Neural progenitor cell (in vitro differentiated cells): ENCODE measurements around the gene OGDH. TPM values are rescaled to one million over a fixed set of nuclear protein-coding genes. Genes with fewer than 3 reads are reported as not detected.
"Not testable (repeated sequence)": the region's sequence is repeated elsewhere in the genome, so short reads cannot be mapped to it uniquely, and the experiment has no call there.

Experiments used
- DNase-seq: peaks from one replicate; pipeline ENCODE4 v3.0.0-alpha.2; 2016; ENCODE audit warnings: low spot score
- H2AFZ ChIP-seq: fragments of 200-600 bp; sonication (generic); replicated peaks from 2 replicates; pipeline ENCODE4 v1.6.1; 2016; ENCODE audit warnings: antibody characterized with exemption
- H3F3A ChIP-seq: fragments of 200-600 bp; sonication (generic); 2 replicates; pipeline ENCODE4 v1.6.1; 2016; ENCODE audit warnings: antibody characterized with exemption, low read depth
- H3K27ac ChIP-seq: fragments of 200-600 bp; sonication (generic); 2 replicates; pipeline ENCODE4 v1.5.1; 2016; ENCODE audit warnings: mild to moderate bottlenecking
- H3K27me3 ChIP-seq: fragments of 200-600 bp; sonication (generic); 2 replicates; pipeline ENCODE4 v1.6.1; 2016; ENCODE audit warnings: mild to moderate bottlenecking, moderate library complexity
- H3K36me3 ChIP-seq: fragments of 200-600 bp; sonication (generic); 2 replicates; pipeline ENCODE4 v1.5.1; 2016
- H3K4me1 ChIP-seq: fragments of 200-600 bp; sonication (generic); 2 replicates; pipeline ENCODE4 v1.6.1; 2016; ENCODE audit warnings: mixed run types
- H3K4me2 ChIP-seq: fragments of 200-600 bp; sonication (generic); 2 replicates; pipeline ENCODE4 v1.6.1; 2016
- H3K4me3 ChIP-seq: fragments of 200-600 bp; sonication (generic); 2 replicates; pipeline ENCODE4 v1.5.1; 2016
- H3K79me2 ChIP-seq: fragments of 200-600 bp; sonication (generic); 2 replicates; pipeline ENCODE4 v1.6.1; 2016; ENCODE audit warnings: low read depth
- H3K9ac ChIP-seq: fragments of 200-600 bp; sonication (generic); 2 replicates; pipeline ENCODE4 v1.6.1; 2016
- H3K9me3 ChIP-seq: fragments of 200-600 bp; sonication (generic); 2 replicates; pipeline ENCODE4 v1.5.1; 2016; ENCODE audit warnings: low read depth
- H4K20me1 ChIP-seq: fragments of 200-600 bp; sonication (generic); 2 replicates; pipeline ENCODE4 v1.6.1; 2016; ENCODE audit warnings: low read depth
- H3K27ac Mint-ChIP-seq: 3 replicates; pipeline ENCODE4 v1.8.0; 2021; ENCODE audit warnings: mixed read lengths
- H3K27me3 Mint-ChIP-seq: 2 replicates; pipeline ENCODE4 v1.8.0; 2022; ENCODE audit warnings: low read depth, mild to moderate bottlenecking, inconsistent platforms, moderate library complexity, mixed read lengths; ENCODE audit not compliant: insufficient read depth
- H3K36me3 Mint-ChIP-seq: 3 replicates; pipeline ENCODE4 v1.8.0; 2021; ENCODE audit warnings: mixed read lengths
- H3K4me1 Mint-ChIP-seq: 3 replicates; pipeline ENCODE4 v1.8.0; 2021; ENCODE audit warnings: mixed read lengths
- H3K4me3 Mint-ChIP-seq: 3 replicates; pipeline ENCODE4 v1.8.0; 2021; ENCODE audit warnings: mild to moderate bottlenecking, moderate library complexity, mixed read lengths
- H3K9me3 Mint-ChIP-seq: 3 replicates; pipeline ENCODE4 v1.8.0; 2020; ENCODE audit warnings: mixed read lengths
- EZH2 ChIP-seq: fragments of 200-600 bp; sonication (generic); IDR thresholded peaks from 2 replicates; pipeline ENCODE4 v1.6.1; 2017; ENCODE audit warnings: antibody characterized with exemption, mild to moderate bottlenecking, moderate library complexity
- EZH2phosphoT487 ChIP-seq: fragments of 200-600 bp; sonication (generic); IDR thresholded peaks from 2 replicates; pipeline ENCODE4 v1.6.1; 2017; ENCODE audit warnings: antibody characterized with exemption
- total RNA-seq: library from RNA; depleted of rRNA; stranded (reverse); fragments of >200 nt; gene quantifications from 2 replicates; pipeline ENCODE4 v1.2.3, GENCODE V29; 2015; ENCODE audit warnings: low replicate concordance
- TF ChIP-seq, protein P1 (sequence below): fragments of 200-600 bp; sonication (generic); IDR thresholded peaks from 2 replicates; pipeline ENCODE4 v1.5.1; 2017; ENCODE audit warnings: antibody characterized with exemption, mild to moderate bottlenecking

Gene OGDH
- total RNA-seq, 1 donor from 2014 or later: 25.2 TPM

DNA sequence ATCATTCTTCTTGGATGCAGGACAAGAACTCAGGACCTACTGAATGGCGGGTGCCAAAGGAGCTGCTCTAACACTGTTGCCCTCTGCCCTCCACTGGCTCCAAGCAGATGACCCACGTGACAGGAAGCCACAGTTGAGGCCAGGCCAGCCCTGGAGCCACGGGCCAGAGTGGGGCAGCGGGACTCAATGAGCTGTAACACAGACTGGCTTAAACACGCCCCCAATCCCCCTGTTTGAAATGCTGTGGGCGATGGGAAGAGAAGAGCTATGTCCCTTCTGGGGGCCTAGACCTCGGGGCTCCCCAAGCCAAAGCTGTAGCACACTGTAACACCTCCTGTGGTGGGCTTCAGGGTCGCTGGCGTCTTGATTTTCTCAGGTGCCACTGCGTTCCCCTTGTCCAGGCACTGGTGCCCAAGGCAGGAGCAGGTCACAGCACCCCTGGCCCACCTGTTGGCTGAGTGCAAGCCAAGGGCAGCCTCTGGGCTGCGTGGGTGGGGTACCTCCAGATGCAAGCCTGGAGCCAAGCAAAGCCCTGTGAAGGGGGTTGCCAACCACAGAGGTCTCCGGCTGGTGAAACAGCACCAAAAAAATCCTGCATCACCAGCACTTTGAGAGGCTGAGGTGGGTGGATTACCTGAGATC is 123.6 kb downstream of the OGDH start:
- no peak overlapping the region for H3K4me3 ChIP-seq
- H2AFZ ChIP-seq: no peak overlapping the region
- H3K36me3 ChIP-seq: no peaks in the 10 kb centered on the region
- H3K4me2 ChIP-seq: no peak overlapping the region
- Mint-ChIP-seq H3K4me3 (no peak overlapping the region), H3K36me3 (no peaks in the 10 kb centered on the region), H3K4me1 (no peaks in the 10 kb centered on the region), H3K27me3 (peaks cover 7% of the 10 kb centered on the region), H3K9me3 (peaks cover 3% of the 10 kb centered on the region), H3K27ac (no peak overlapping the region)
- H3K9me3 ChIP-seq: no peaks in the 10 kb centered on the region
- no peak for DNase-seq
- H3F3A ChIP-seq: no peaks in the 10 kb centered on the region
- H3K9ac ChIP-seq: no peak overlapping the region
- no peaks in the 10 kb centered on the region for H3K79me2 ChIP-seq
- TF ChIP-seq EZH2phosphoT487: no peak
- no peaks in the 10 kb centered on the region for H3K27me3 ChIP-seq
- H3K27ac ChIP-seq: no peak overlapping the region
- H4K20me1 ChIP-seq: no peaks in the 10 kb centered on the region
- H3K4me1 ChIP-seq: no peaks in the 10 kb centered on the region

DNA sequence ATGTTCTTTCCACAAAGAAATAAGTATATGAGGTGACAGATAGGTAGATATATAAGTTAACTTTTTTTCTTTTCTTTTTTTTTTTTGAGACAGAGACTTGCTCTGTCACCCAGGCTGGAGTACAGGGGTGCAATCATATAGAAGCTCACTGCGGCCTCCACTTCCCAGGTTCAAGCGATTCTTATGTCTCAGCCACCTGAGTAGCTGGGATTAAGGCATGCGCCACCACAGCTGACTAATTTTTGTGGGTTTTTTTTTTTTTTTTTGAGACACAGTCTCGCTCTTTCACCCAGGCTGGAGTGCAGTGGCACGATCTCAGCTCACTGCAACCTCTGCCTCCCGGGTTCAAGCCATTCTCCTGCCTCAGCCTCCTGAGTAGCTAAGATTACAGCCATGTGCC is 126.5 kb downstream of the OGDH start:
- H3K9me3 ChIP-seq, H3K36me3 ChIP-seq, H3K4me1 ChIP-seq, H3K79me2 ChIP-seq, H3K4me3 ChIP-seq, H3K27ac Mint-ChIP-seq, H3K9ac ChIP-seq, H3K4me1 Mint-ChIP-seq, H3K27ac ChIP-seq, DNase-seq, H2AFZ ChIP-seq, H3K27me3 ChIP-seq, H3K36me3 Mint-ChIP-seq, H3K9me3 Mint-ChIP-seq, H3K4me3 Mint-ChIP-seq, H3F3A ChIP-seq, H3K27me3 Mint-ChIP-seq, H3K4me2 ChIP-seq, H4K20me1 ChIP-seq: not testable (repeated sequence)

DNA sequence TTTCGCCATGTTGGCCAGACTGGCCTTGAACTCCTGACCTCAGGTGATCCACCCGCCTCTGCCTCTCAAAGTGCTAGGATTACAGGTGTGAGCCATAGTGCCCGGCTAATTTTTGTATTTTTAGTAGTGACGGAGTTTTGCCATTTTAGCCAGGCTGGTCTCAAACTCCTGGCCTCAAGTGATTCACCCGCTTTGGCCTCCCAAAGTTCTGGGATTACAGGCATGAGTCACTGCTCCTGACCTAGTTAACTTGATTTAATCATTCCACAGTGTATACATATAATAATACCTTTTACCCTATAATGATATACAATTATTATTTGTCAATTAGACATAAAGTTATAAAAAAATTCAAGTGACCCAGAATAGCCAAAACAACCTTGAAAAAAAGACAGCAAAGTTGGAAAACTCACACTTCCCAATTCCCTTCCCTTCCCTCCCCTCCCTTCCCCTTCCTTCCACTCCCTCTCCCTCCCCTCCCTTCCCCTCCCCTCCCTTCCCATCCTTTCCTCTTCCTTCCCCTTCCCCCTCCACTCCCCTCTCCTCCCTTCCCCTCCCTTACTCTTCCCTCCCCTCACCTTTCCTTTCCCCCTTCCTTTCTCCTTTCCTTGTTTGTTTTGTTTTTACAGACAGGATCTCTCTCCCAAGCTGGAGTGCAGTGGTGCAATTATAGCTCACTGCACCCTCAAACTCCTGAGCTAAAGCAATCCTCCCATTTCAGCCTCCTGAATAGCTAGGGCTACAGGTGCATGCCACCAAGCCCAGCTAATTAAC is 127.5 kb downstream of the OGDH start:
- Histone ChIP-seq H2AFZ (no peak overlapping the region), H3K79me2 (no peaks in the 10 kb centered on the region), H3K9ac (no peak overlapping the region), H3K27ac (no peak overlapping the region), H4K20me1 (no peaks in the 10 kb centered on the region), H3K27me3 (no peaks in the 10 kb centered on the region), H3K9me3 (no peaks in the 10 kb centered on the region), H3F3A (no peaks in the 10 kb centered on the region), H3K4me3 (no peak overlapping the region), H3K4me1 (no peaks in the 10 kb centered on the region), H3K36me3 (no peaks in the 10 kb centered on the region), H3K4me2 (no peak overlapping the region)
- Mint-ChIP-seq H3K36me3 (no peaks in the 10 kb centered on the region), H3K4me3 (no peak overlapping the region), H3K4me1 (no peaks in the 10 kb centered on the region), H3K9me3 (peaks cover 3% of the 10 kb centered on the region), H3K27ac (no peak overlapping the region), H3K27me3 (peaks cover 2% of the 10 kb centered on the region)
- TF ChIP-seq EZH2 (no peak), EZH2phosphoT487 (no peak)
- TF ChIP-seq, protein P1, sequence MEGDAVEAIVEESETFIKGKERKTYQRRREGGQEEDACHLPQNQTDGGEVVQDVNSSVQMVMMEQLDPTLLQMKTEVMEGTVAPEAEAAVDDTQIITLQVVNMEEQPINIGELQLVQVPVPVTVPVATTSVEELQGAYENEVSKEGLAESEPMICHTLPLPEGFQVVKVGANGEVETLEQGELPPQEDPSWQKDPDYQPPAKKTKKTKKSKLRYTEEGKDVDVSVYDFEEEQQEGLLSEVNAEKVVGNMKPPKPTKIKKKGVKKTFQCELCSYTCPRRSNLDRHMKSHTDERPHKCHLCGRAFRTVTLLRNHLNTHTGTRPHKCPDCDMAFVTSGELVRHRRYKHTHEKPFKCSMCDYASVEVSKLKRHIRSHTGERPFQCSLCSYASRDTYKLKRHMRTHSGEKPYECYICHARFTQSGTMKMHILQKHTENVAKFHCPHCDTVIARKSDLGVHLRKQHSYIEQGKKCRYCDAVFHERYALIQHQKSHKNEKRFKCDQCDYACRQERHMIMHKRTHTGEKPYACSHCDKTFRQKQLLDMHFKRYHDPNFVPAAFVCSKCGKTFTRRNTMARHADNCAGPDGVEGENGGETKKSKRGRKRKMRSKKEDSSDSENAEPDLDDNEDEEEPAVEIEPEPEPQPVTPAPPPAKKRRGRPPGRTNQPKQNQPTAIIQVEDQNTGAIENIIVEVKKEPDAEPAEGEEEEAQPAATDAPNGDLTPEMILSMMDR: no peak
- DNase-seq: no peak

DNA sequence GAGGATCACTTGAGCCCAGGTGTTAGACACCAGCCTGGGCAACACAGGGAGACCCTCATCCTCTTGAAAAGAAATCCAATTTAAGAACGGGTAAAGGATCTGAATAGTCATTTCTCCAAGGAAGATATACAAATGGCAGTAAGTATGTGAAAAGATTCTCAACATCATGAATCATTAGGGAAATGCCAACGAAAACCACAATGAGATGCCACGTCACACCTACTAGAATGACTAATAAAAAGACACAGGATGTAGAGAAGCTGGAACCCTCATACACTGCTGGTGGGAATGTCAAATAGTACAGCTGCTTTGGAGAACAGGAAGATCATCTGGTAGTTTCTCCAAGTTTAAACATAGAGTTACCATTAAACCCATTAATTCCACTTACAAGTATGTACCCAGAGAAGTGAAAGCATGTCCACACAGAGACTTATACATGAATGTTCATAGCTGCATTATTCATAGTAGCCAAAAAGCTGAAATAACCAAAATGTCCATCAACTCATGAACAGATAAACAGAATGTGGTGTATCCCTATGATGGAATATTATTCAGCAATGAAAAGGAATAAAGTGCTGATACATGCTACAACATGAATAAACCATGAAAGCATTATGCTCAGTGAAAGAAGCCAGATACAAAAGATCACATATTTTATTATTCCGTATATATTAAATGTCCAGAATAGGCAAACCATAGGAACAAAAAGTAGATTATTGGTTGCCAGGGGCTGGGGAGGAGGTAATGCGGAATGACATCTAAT is 129.2 kb downstream of the OGDH start:
- no peak for DNase-seq

More for the DNA sequence above, 129.2 kb downstream of the OGDH start:
- Histone ChIP-seq H3K27me3 (no peaks in the 10 kb centered on the region), H4K20me1 (no peaks in the 10 kb centered on the region), H3K4me2 (no peak overlapping the region), H3K9me3 (no peaks in the 10 kb centered on the region), H3K4me1 (no peaks in the 10 kb centered on the region), H3K36me3 (no peaks in the 10 kb centered on the region), H3K79me2 (no peaks in the 10 kb centered on the region), H2AFZ (no peak overlapping the region), H3F3A (no peaks in the 10 kb centered on the region), H3K4me3 (no peak overlapping the region), H3K9ac (no peak overlapping the region), H3K27ac (no peak overlapping the region)
- Mint-ChIP-seq H3K27me3 (peaks cover 5% of the 10 kb centered on the region), H3K27ac (no peak overlapping the region), H3K9me3 (peaks cover 3% of the 10 kb centered on the region), H3K4me1 (no peaks in the 10 kb centered on the region), H3K36me3 (no peaks in the 10 kb centered on the region), H3K4me3 (no peak overlapping the region)
- TF ChIP-seq, protein P1: no peak
- TF ChIP-seq EZH2 (no peak), EZH2phosphoT487 (no peak)
